ENCODE results near the gene QSER1. TPM values are rescaled to one million over a fixed set of nuclear protein-coding genes. Genes with fewer than 3 reads are reported as not detected.
"Not testable (repeated sequence)": the region's sequence is repeated elsewhere in the genome, so short reads cannot be mapped to it uniquely, and the experiment has no call there.

The QSER1 gene
- polyA plus RNA-seq, 1 donor (not counting 4 experiments of a cell fraction or from before 2014, with no cell fraction given), result 14.7 TPM

GRCh38 chr11:32885556-32885955 lies 7.1 kb upstream of the QSER1 start:
- FAIRE-seq (no peak), DNase-seq (ENCODE audit: low read depth, low spot score) (no peak)
- H2AFZ ChIP-seq (ENCODE audit: control insufficient read depth, low read length), result no peak overlapping the region
- H3K4me1 ChIP-seq (ENCODE audit: control insufficient read depth, extremely low read depth, insufficient read depth, low read length), result no peaks in the 10 kb centered on the region
- TF ChIP-seq, protein P1, sequence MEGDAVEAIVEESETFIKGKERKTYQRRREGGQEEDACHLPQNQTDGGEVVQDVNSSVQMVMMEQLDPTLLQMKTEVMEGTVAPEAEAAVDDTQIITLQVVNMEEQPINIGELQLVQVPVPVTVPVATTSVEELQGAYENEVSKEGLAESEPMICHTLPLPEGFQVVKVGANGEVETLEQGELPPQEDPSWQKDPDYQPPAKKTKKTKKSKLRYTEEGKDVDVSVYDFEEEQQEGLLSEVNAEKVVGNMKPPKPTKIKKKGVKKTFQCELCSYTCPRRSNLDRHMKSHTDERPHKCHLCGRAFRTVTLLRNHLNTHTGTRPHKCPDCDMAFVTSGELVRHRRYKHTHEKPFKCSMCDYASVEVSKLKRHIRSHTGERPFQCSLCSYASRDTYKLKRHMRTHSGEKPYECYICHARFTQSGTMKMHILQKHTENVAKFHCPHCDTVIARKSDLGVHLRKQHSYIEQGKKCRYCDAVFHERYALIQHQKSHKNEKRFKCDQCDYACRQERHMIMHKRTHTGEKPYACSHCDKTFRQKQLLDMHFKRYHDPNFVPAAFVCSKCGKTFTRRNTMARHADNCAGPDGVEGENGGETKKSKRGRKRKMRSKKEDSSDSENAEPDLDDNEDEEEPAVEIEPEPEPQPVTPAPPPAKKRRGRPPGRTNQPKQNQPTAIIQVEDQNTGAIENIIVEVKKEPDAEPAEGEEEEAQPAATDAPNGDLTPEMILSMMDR (optimal IDR thresholded peaks at IDR 0.05 in 1 of 3, IDR thresholded peaks at IDR 0.05 in 1 of 3, conservative IDR thresholded peaks at IDR 0.05 in 1 of 3; ENCODE audit: extremely low read depth in 1 of 3, insufficient read depth in 2 of 3, low read length in 3 of 3), result no peak
- no peak for TF ChIP-seq EZH2 (IDR thresholded peaks at IDR 0.05; ENCODE audit: low read length)
- H4K20me1 ChIP-seq (ENCODE audit: control insufficient read depth, extremely low read depth, insufficient read depth, low read length), result no peaks in the 10 kb centered on the region
- no peak overlapping the region for H3K9ac ChIP-seq (ENCODE audit: control insufficient read depth, extremely low read depth, insufficient read depth, low read length)
- H3K4me3 ChIP-seq (ENCODE audit: control insufficient read depth in 2 of 3, extremely low read depth in 1 of 3, insufficient read depth in 2 of 3, low read depth in 1 of 3, low read length in 3 of 3), result no peak overlapping the region
- no peak overlapping the region for H3K27ac ChIP-seq (ENCODE audit: control insufficient read depth, insufficient read depth, low read length)
- no peaks in the 10 kb centered on the region for H3K36me3 ChIP-seq (ENCODE audit: control insufficient read depth in 2 of 2, extremely low read depth in 1 of 2, insufficient read depth in 2 of 2, low read length in 2 of 2)
- no peaks in the 10 kb centered on the region for H3K9me1 ChIP-seq (ENCODE audit: control insufficient read depth, extremely low read depth, insufficient read depth, low read length)
- dilution Hi-C loops (cut with MboI; ENCODE audit: extremely low pct_ligation_motif_present, low sequenced_read_pairs), result no loop called here
- no peaks in the 10 kb centered on the region for H3K9me3 ChIP-seq (ENCODE audit: control insufficient read depth, low read depth, low read length)
- no peak overlapping the region for H3K4me2 ChIP-seq (ENCODE audit: control insufficient read depth, extremely low read depth, insufficient read depth, low read depth, low read length)
- H3K27me3 ChIP-seq (ENCODE audit: control insufficient read depth, extremely low read depth, insufficient read depth, low read length), result no peaks in the 10 kb centered on the region
- H3K79me2 ChIP-seq (ENCODE audit: control insufficient read depth, insufficient read depth, low read length), result no peaks in the 10 kb centered on the region

- H3K9me1 ChIP-seq (ENCODE audit: control insufficient read depth, extremely low read depth, insufficient read depth, low read length), result no peaks in the 10 kb centered on the region
Observed at GRCh38 chr11:32886180-32886579, 6.4 kb upstream of the QSER1 start.

DNA sequence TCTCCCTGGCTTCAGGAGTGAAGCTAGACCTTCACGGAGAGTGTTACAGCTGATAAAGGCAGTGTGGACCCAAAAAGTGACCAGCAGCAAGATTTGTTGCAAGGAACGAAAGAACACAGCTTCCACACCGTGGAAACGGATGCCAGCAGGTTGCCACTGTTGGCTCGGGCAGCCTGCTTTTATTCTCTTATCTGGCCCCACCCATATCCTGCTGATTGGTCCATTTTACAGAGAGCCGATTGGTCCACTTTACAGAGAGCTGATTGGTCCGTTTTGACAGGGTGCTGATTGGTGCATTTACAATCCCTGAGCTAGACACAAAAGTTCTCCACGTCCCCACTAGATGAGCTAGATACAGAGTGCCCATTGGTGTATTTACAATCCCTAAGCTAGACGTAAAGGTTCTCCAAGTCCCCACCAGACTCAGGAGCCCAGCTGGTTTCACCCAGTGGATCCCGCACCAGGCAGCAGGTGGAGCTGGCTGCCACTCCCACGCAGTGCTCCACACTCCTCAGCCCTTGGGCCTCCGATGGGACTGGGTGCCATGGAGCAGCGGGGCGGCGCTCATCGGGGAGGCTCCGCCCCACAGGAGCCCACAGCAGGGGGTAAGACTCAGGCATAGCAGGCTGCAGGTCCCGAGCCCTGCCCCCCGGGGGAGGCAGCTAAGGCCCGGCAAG lies 4.8 kb upstream of the QSER1 start:
- H3K4me2 ChIP-seq (ENCODE audit: control insufficient read depth, extremely low read depth, insufficient read depth, low read depth, low read length); H2AFZ ChIP-seq (ENCODE audit: control insufficient read depth, low read length); DNase-seq (ENCODE audit: low read depth, low spot score); H3K36me3 ChIP-seq (ENCODE audit: control insufficient read depth in 2 of 2, extremely low read depth in 1 of 2, insufficient read depth in 2 of 2, low read length in 2 of 2); H4K20me1 ChIP-seq (ENCODE audit: control insufficient read depth, extremely low read depth, insufficient read depth, low read length); H3K27me3 ChIP-seq (ENCODE audit: control insufficient read depth, extremely low read depth, insufficient read depth, low read length); H3K9me1 ChIP-seq (ENCODE audit: control insufficient read depth, extremely low read depth, insufficient read depth, low read length); dilution Hi-C loops (cut with MboI; ENCODE audit: extremely low pct_ligation_motif_present, low sequenced_read_pairs); H3K9ac ChIP-seq (ENCODE audit: control insufficient read depth, extremely low read depth, insufficient read depth, low read length); H3K79me2 ChIP-seq (ENCODE audit: control insufficient read depth, insufficient read depth, low read length); FAIRE-seq; H3K4me1 ChIP-seq (ENCODE audit: control insufficient read depth, extremely low read depth, insufficient read depth, low read length); H3K9me3 ChIP-seq (ENCODE audit: control insufficient read depth, low read depth, low read length); H3K27ac ChIP-seq (ENCODE audit: control insufficient read depth, insufficient read depth, low read length); H3K4me3 ChIP-seq (ENCODE audit: control insufficient read depth in 2 of 3, extremely low read depth in 1 of 3, insufficient read depth in 2 of 3, low read depth in 1 of 3, low read length in 3 of 3): not testable (repeated sequence)

More at GRCh38 chr11:32886180-32886579, 6.4 kb upstream of the QSER1 start:
- dilution Hi-C loops (cut with MboI; ENCODE audit: extremely low pct_ligation_motif_present, low sequenced_read_pairs), result no loop called here
- no peak overlapping the region for H3K9ac ChIP-seq (ENCODE audit: control insufficient read depth, extremely low read depth, insufficient read depth, low read length)
- no peaks in the 10 kb centered on the region for H3K79me2 ChIP-seq (ENCODE audit: control insufficient read depth, insufficient read depth, low read length)
- H3K4me2 ChIP-seq (ENCODE audit: control insufficient read depth, extremely low read depth, insufficient read depth, low read depth, low read length), result no peak overlapping the region
- no peak for DNase-seq (ENCODE audit: low read depth, low spot score)
- TF ChIP-seq EZH2 (IDR thresholded peaks at IDR 0.05; ENCODE audit: low read length), result no peak
- TF ChIP-seq, protein P1 (optimal IDR thresholded peaks at IDR 0.05 in 1 of 3, IDR thresholded peaks at IDR 0.05 in 1 of 3, conservative IDR thresholded peaks at IDR 0.05 in 1 of 3; ENCODE audit: extremely low read depth in 1 of 3, insufficient read depth in 2 of 3, low read length in 3 of 3), result no peak
- no peak overlapping the region for H3K27ac ChIP-seq (ENCODE audit: control insufficient read depth, insufficient read depth, low read length)
- H2AFZ ChIP-seq (ENCODE audit: control insufficient read depth, low read length), result no peak overlapping the region
- FAIRE-seq, result no peak
- no peaks in the 10 kb centered on the region for H3K9me3 ChIP-seq (ENCODE audit: control insufficient read depth, low read depth, low read length)
- H3K36me3 ChIP-seq (ENCODE audit: control insufficient read depth in 2 of 2, extremely low read depth in 1 of 2, insufficient read depth in 2 of 2, low read length in 2 of 2), result no peaks in the 10 kb centered on the region
- no peaks in the 10 kb centered on the region for H3K27me3 ChIP-seq (ENCODE audit: control insufficient read depth, extremely low read depth, insufficient read depth, low read length)
- no peaks in the 10 kb centered on the region for H4K20me1 ChIP-seq (ENCODE audit: control insufficient read depth, extremely low read depth, insufficient read depth, low read length)
- no peak overlapping the region for H3K4me3 ChIP-seq (ENCODE audit: control insufficient read depth in 2 of 3, extremely low read depth in 1 of 3, insufficient read depth in 2 of 3, low read depth in 1 of 3, low read length in 3 of 3)
- H3K4me1 ChIP-seq (ENCODE audit: control insufficient read depth, extremely low read depth, insufficient read depth, low read length), result no peaks in the 10 kb centered on the region

- H3K4me3 ChIP-seq (ENCODE audit: control insufficient read depth in 2 of 3, extremely low read depth in 1 of 3, insufficient read depth in 2 of 3, low read depth in 1 of 3, low read length in 3 of 3); H4K20me1 ChIP-seq (ENCODE audit: control insufficient read depth, extremely low read depth, insufficient read depth, low read length); H3K27ac ChIP-seq (ENCODE audit: control insufficient read depth, insufficient read depth, low read length); FAIRE-seq; H3K79me2 ChIP-seq (ENCODE audit: control insufficient read depth, insufficient read depth, low read length); H3K9me1 ChIP-seq (ENCODE audit: control insufficient read depth, extremely low read depth, insufficient read depth, low read length); H3K4me2 ChIP-seq (ENCODE audit: control insufficient read depth, extremely low read depth, insufficient read depth, low read depth, low read length); H3K9me3 ChIP-seq (ENCODE audit: control insufficient read depth, low read depth, low read length); H3K9ac ChIP-seq (ENCODE audit: control insufficient read depth, extremely low read depth, insufficient read depth, low read length); DNase-seq (ENCODE audit: low read depth, low spot score); H3K36me3 ChIP-seq (ENCODE audit: control insufficient read depth in 2 of 2, extremely low read depth in 1 of 2, insufficient read depth in 2 of 2, low read length in 2 of 2); dilution Hi-C loops (cut with MboI; ENCODE audit: extremely low pct_ligation_motif_present, low sequenced_read_pairs); H3K4me1 ChIP-seq (ENCODE audit: control insufficient read depth, extremely low read depth, insufficient read depth, low read length); H3K27me3 ChIP-seq (ENCODE audit: control insufficient read depth, extremely low read depth, insufficient read depth, low read length); H2AFZ ChIP-seq (ENCODE audit: control insufficient read depth, low read length): not testable (repeated sequence)
Observed at GRCh38 chr11:32888384-32888710, 4.3 kb upstream of the QSER1 start.

Measured in keratinocyte (primary cell).